ENCODE results near the gene C2CD3. TPM values are rescaled to one million over a fixed set of nuclear protein-coding genes. Genes with fewer than 3 reads are reported as not detected.

The C2CD3 gene
- total RNA-seq, 1 donor: 21.7 TPM

GRCh38 chr11:74021998-74022397 is 148.8 kb downstream of the C2CD3 start:
- H3K4me3 ChIP-seq (ENCODE audit: low read depth, low read length): no peak overlapping the region
- TF ChIP-seq CTCF (IDR thresholded peaks at IDR 0.05; ENCODE audit: insufficient read depth, low read length): no peak
- no peak for DNase-seq (ENCODE audit: low read depth)

GRCh38 chr11:74020539-74020938 is 150.3 kb downstream of the C2CD3 start:
- H3K4me3 ChIP-seq (ENCODE audit: low read depth, low read length): no peak overlapping the region
- TF ChIP-seq CTCF (IDR thresholded peaks at IDR 0.05; ENCODE audit: insufficient read depth, low read length): no peak
- no peak for DNase-seq (ENCODE audit: low read depth)

- no peak for TF ChIP-seq CTCF (IDR thresholded peaks at IDR 0.05; ENCODE audit: insufficient read depth, low read length)
- no peak for DNase-seq (ENCODE audit: low read depth)
- no peak overlapping the region for H3K4me3 ChIP-seq (ENCODE audit: low read depth, low read length)
Measured at GRCh38 chr11:74019860-74020259, 150.9 kb downstream of the C2CD3 start.

GRCh38 chr11:74019104-74019738 is 151.6 kb downstream of the C2CD3 start:
- no peak for TF ChIP-seq CTCF (IDR thresholded peaks at IDR 0.05; ENCODE audit: insufficient read depth, low read length)
- H3K4me3 ChIP-seq (ENCODE audit: low read depth, low read length): no peak overlapping the region
- DNase-seq (ENCODE audit: low read depth): no peak

- TF ChIP-seq CTCF (IDR thresholded peaks at IDR 0.05; ENCODE audit: insufficient read depth, low read length): no peak
- peak; percentile 91 for DNase-seq (ENCODE audit: low read depth)
- no peak overlapping the region for H3K4me3 ChIP-seq (ENCODE audit: low read depth, low read length)
Measured at GRCh38 chr11:74018331-74019005, 152.3 kb downstream of the C2CD3 start.

GRCh38 chr11:74017631-74018030 is 153.2 kb downstream of the C2CD3 start:
- no peak for DNase-seq (ENCODE audit: low read depth)
- H3K4me3 ChIP-seq (ENCODE audit: low read depth, low read length): no peak overlapping the region
- TF ChIP-seq CTCF (IDR thresholded peaks at IDR 0.05; ENCODE audit: insufficient read depth, low read length): no peak

Data from fibroblast of the aortic adventitia (primary cell).